Spleen (tissue), 11 donors: ENCODE measurements around the gene PDZD11. TPM values are rescaled to one million over a fixed set of nuclear protein-coding genes. Genes with fewer than 3 reads are reported as not detected.
"Not testable (repeated sequence)": the region's sequence is repeated elsewhere in the genome, so short reads cannot be mapped to it uniquely, and the experiment has no call there.

Experiments
- DNase-seq: peaks from one replicate; pipeline ENCODE4 v3.0.0-alpha.2; 2020
- H3K27ac ChIP-seq, 8 donors: fragments of 200-600 bp; sonication (generic) in 7 of 8; 1 replicate in 4 of 8; 2 replicates in 4 of 8; pipeline versions ENCODE4 v1.5.0 to v1.8.0; 2016 to 2021; ENCODE audit warnings: inconsistent platforms in 4 of 8, mild to moderate bottlenecking in 4 of 8, moderate library complexity in 1 of 8
- H3K27me3 ChIP-seq, 7 donors: fragments of 200-600 bp; sonication (generic) in 6 of 7; replicated peaks in 1 of 7; 1 replicate in 4 of 7; 2 replicates in 3 of 7; pipeline versions ENCODE4 v1.5.0 to v1.8.0; 2016 to 2021; ENCODE audit warnings: inconsistent platforms in 3 of 7, mild to moderate bottlenecking in 1 of 7
- H3K36me3 ChIP-seq, 6 donors: fragments of 200-600 bp; sonication (generic) in 5 of 6; 1 replicate in 4 of 6; 2 replicates in 2 of 6; pipeline versions ENCODE4 v1.5.0 to v1.8.0; 2016 to 2021; ENCODE audit warnings: inconsistent platforms in 2 of 6
- H3K4me1 ChIP-seq, 6 donors: fragments of 200-600 bp; sonication (generic) in 5 of 6; 1 replicate in 3 of 6; 2 replicates in 3 of 6; pipeline versions ENCODE4 v1.5.0 to v1.8.0; 2016 to 2021; ENCODE audit warnings: inconsistent platforms in 3 of 6
- H3K4me3 ChIP-seq, 8 donors: fragments of 200-600 bp; sonication (generic) in 7 of 8; 1 replicate in 4 of 8; 2 replicates in 4 of 8; pipeline versions ENCODE4 v1.5.0 to v1.8.0; 2016 to 2021; ENCODE audit warnings: inconsistent platforms in 4 of 8, mild to moderate bottlenecking in 4 of 8, moderate library complexity in 2 of 8
- H3K9me3 ChIP-seq, 8 donors: fragments of 200-600 bp; sonication (generic) in 7 of 8; 1 replicate in 4 of 8; 2 replicates in 4 of 8; pipeline versions ENCODE4 v1.5.0 to v1.8.0; 2016 to 2021; ENCODE audit warnings: inconsistent platforms in 4 of 8
- POLR2A ChIP-seq, 3 donors: fragments of 450-650 bp; IDR thresholded peaks; one replicate each; pipeline ENCODE4 v1.5.1; 2017; ENCODE audit warnings: antibody characterized with exemption in 3 of 3, mild to moderate bottlenecking in 1 of 3
- POLR2AphosphoS5 ChIP-seq, 3 donors: sonication (generic); formaldehyde crosslinking; IDR thresholded peaks; one replicate each; pipeline ENCODE4 v1.5.1; 2017; ENCODE audit warnings: antibody characterized with exemption in 3 of 3
- WGBS, 5 donors: extraction: QIAGEN DNeasy Blood & Tissue Kit in 3 of 5; methylation state at CpG; one replicate each; pipeline versions ENCODE4 v1.1.5 to v1.1.7; 2013 to 2018; 5-methylcytosine and 5-hydroxymethylcytosine counted together
- intact Hi-C: fragments of 100-400 bp; cut with DNase I; formaldehyde crosslinking; loops from one replicate; pipeline ENCODE4 v1.15.0; 2023; ENCODE audit warnings: low total_unique reads
- polyA plus RNA-seq, 3 donors: library from polyadenylated mRNA; stranded (reverse); fragments of 200-250 nt; gene quantifications; one replicate each; pipeline ENCODE4 v1.2.1, GENCODE V29; 2013
- total RNA-seq, 7 donors: library from RNA; depleted of rRNA in 3 of 7; stranded (reverse); fragments of >200 nt in 3 of 7; fragmentation: NEBNext Ultra II Directional in 4 of 7; extraction: Animal tissue kit (Norgen Biotek cat#: 25700) in 4 of 7; gene quantifications; one replicate each; pipeline versions ENCODE4 v1.1.0 to v1.2.1, GENCODE V29; 2016 to 2021
- TF ChIP-seq, protein P1 (sequence below), 11 experiments: fragments of 200-600 bp in 7 of 11; fragments of 450-650 bp in 4 of 11; sonication (generic) in 4 of 11; IDR thresholded peaks in 8 of 11; conservative IDR thresholded peaks in 3 of 11; 1 replicate in 7 of 11; 2 replicates in 4 of 11; pipeline versions ENCODE4 v1.4.0 to v1.8.0; 2016 to 2021; ENCODE audit warnings: antibody characterized with exemption in 11 of 11, inconsistent platforms in 4 of 11, mild to moderate bottlenecking in 1 of 11
- donor health status: healthy with polysubstance abuse.
- donor health status: DM: no; HTN: no; CAD: no; lungs with moderate emphysema.
- donor health status: DM: no; HTN: no; CAD: no.
- donor health status: Bipolar disorder and iron deficiency.
- donor health status: healthy.
- donor health status: DM: no; HTN: no; CAD: no.
- donor health status: DM: yes; HTN: yes; CAD: no.

PDZD11 gene
- total and polyA plus RNA-seq, 10 donors, result 20.0 to 44.5 (median 25.3) TPM

DNA sequence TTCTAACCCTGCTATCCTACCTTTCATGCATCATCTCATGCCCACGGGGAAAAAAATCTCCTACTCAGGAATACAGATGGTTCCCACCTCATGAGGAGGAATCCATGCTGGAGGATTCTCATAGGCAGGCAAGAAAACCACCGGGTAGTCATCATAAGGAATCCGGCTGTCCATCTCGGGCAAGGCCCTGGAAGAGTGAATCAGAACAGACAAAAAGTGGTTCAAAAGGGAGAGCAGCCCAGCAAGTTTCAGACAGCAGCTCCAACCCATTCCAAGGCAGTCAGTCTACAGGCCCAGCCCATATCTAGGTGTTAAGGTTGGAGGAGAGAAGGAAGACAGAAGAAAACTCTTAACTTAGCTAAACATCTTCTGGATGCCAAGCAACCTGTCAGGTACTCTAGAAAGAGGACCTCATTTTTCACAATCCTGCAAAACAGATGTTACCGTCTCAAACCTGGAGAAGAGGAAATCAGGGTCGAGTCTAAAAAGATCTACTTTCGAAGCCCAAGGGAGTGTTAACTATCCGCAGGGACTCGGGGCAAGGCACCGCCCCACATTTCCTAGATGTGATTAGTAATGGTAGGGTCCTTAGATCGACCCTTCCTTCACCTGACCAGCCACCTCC is 447 bp downstream of the PDZD11 start:
- intact Hi-C loops, result no loop called here
- peak overlapping the region; percentile 34 to 70 (median 52) for H3K4me3 ChIP-seq
- TF ChIP-seq POLR2AphosphoS5 (IDR thresholded peaks at IDR 0.05) (no peak), POLR2A (IDR thresholded peaks at IDR 0.05) (no peak)
- TF ChIP-seq, protein P1, sequence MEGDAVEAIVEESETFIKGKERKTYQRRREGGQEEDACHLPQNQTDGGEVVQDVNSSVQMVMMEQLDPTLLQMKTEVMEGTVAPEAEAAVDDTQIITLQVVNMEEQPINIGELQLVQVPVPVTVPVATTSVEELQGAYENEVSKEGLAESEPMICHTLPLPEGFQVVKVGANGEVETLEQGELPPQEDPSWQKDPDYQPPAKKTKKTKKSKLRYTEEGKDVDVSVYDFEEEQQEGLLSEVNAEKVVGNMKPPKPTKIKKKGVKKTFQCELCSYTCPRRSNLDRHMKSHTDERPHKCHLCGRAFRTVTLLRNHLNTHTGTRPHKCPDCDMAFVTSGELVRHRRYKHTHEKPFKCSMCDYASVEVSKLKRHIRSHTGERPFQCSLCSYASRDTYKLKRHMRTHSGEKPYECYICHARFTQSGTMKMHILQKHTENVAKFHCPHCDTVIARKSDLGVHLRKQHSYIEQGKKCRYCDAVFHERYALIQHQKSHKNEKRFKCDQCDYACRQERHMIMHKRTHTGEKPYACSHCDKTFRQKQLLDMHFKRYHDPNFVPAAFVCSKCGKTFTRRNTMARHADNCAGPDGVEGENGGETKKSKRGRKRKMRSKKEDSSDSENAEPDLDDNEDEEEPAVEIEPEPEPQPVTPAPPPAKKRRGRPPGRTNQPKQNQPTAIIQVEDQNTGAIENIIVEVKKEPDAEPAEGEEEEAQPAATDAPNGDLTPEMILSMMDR (IDR thresholded peaks at IDR 0.05 in 8 of 11, conservative IDR thresholded peaks at IDR 0.05 in 3 of 11), result no peak
- H3K27ac ChIP-seq, result peak overlapping the region; percentile 6 to 82 (median 72)
- H3K27me3 ChIP-seq, result peaks cover 0 to 4% (median 0%) of the 10 kb centered on the region in 7 donors
- no peaks in the 10 kb centered on the region for H3K9me3 ChIP-seq
- 31 to 55% (median 36%) methylated on average over 10 to 11 of the region's 11 CpGs for WGBS, 5 donors
- peaks cover 0 to 23% (median 9%) of the 10 kb centered on the region in 6 donors for H3K4me1 ChIP-seq
- no peak for DNase-seq
- peaks cover 0 to 40% (median 4%) of the 10 kb centered on the region in 6 donors for H3K36me3 ChIP-seq

DNA sequence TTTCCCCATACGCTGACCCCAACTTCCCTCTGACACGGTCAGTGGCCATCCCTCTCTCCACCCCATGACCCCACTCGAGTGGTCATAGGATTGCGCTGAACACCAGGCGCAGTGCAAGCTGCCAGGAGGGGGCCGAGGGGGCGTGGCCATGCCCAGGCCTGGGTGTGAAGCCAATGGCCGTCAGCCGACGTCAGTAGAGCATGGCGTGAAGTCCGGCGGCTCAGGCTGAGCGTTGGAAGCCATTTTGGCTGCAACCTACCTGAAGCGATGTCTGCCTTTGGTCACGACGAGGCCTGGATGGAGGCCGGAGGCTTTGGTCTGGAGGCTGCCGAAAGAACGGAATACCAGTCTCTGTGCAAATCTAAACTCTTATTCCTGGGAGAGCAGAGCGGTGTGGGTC is 7.8 kb downstream of the PDZD11 start, which contains the start of gene RAB41:
Gene RAB41 (plus strand): TSS at position 222 of the 400 bp plus-strand sequence. CDS start 46 bp downstream, at position 268.
- Histone ChIP-seq H3K4me1 (no peaks in the 10 kb centered on the region), H3K9me3 (no peaks in the 10 kb centered on the region), H3K36me3 (peaks cover 0 to 40% (median 2%) of the 10 kb centered on the region in 6 donors), H3K27me3 (no peaks in the 10 kb centered on the region), H3K27ac (no peak within 1 kb of the TSS), H3K4me3 (no peak within 1 kb of the TSS)
- WGBS, 5 donors, result 90 to 97% (median 92%) methylated on average over 7 to 21 of the region's 21 CpGs
- TF ChIP-seq, protein P1 (IDR thresholded peaks at IDR 0.05 in 8 of 11, conservative IDR thresholded peaks at IDR 0.05 in 3 of 11), result no peak
- TF ChIP-seq POLR2AphosphoS5 (IDR thresholded peaks at IDR 0.05), result peak in 1 of 3 donors; percentile 7
- no peak for DNase-seq
- intact Hi-C loops, result no loop called here

GRCh38 chrX:70280573-70280972 is 9.2 kb downstream of the PDZD11 start:
- DNase-seq, result no peak
- Histone ChIP-seq H3K4me1 (no peaks in the 10 kb centered on the region), H3K27me3 (no peaks in the 10 kb centered on the region), H3K4me3 (no peak overlapping the region), H3K9me3 (no peaks in the 10 kb centered on the region), H3K27ac (no peak overlapping the region), H3K36me3 (peaks cover 0 to 26% (median 0%) of the 10 kb centered on the region in 6 donors)
- TF ChIP-seq, protein P1 (IDR thresholded peaks at IDR 0.05 in 8 of 11, conservative IDR thresholded peaks at IDR 0.05 in 3 of 11), result no peak
- TF ChIP-seq POLR2A (IDR thresholded peaks at IDR 0.05), result no peak
- TF ChIP-seq POLR2AphosphoS5 (IDR thresholded peaks at IDR 0.05), result no peak
- intact Hi-C loops, result no loop called here
- 67 to 93% (median 92%) methylated on average over 2 to 3 of the region's 3 CpGs for WGBS, 5 donors

DNA sequence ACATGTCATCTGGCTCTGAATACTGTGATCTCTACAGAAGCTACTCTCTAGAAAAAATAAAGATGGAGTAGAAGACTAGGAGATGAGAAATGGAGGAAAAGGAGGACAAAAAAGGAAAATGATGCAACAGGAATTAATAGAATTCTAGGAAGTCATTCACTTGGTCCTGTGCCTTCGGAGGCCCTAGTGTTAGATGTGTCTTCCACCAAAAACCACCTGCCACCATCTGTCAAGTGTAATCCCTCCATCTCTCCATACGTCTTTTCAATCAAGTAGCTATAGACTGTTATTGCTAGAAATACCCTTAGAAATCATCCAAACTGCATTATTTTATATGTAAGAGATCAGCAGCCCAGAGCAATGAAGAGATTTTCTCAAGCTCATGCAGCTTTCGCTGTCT is 10.6 kb downstream of the PDZD11 start:
- TF ChIP-seq, protein P1 (IDR thresholded peaks at IDR 0.05 in 8 of 11, conservative IDR thresholded peaks at IDR 0.05 in 3 of 11), result no peak
- TF ChIP-seq POLR2A (IDR thresholded peaks at IDR 0.05) (no peak), POLR2AphosphoS5 (IDR thresholded peaks at IDR 0.05) (no peak)
- H3K4me3 ChIP-seq, result no peak overlapping the region
- no peak for DNase-seq
- H3K27me3 ChIP-seq, result no peaks in the 10 kb centered on the region
- intact Hi-C loops, result no loop called here
- no peaks in the 10 kb centered on the region for H3K9me3 ChIP-seq
- whole genome bisulfite sequencing, 5 donors, result 78 to 99% (median 84%) methylated on average over 3 of the region's 3 CpGs
- peaks cover 0 to 15% (median 0%) of the 10 kb centered on the region in 6 donors for H3K36me3 ChIP-seq
- no peaks in the 10 kb centered on the region for H3K4me1 ChIP-seq
- no peak overlapping the region for H3K27ac ChIP-seq

GRCh38 chrX:70274029-70274428 is 15.7 kb downstream of the PDZD11 start:
- H3K9me3 ChIP-seq, intact Hi-C loops, H3K27me3 ChIP-seq, H3K27ac ChIP-seq, H3K4me1 ChIP-seq, DNase-seq, H3K36me3 ChIP-seq, H3K4me3 ChIP-seq: not testable (repeated sequence)
- WGBS, 5 donors, result 76 to 88% (median 86%) methylated on average over 7 of the region's 7 CpGs
